ENCODE results near the gene RSPRY1. TPM values are rescaled to one million over a fixed set of nuclear protein-coding genes. Genes with fewer than 3 reads are reported as not detected.
A peak's percentile ranks its signal among the peaks of the same experiment; 100 is the strongest.
"Not testable (repeated sequence)": the region's sequence is repeated elsewhere in the genome, so short reads cannot be mapped to it uniquely, and the experiment has no call there.

RSPRY1 gene
- total RNA-seq, 6 experiments from 2014 or later, result 18.0 to 26.1 (median 22.9) TPM

- no peaks in the 10 kb centered on the region for H3K27me3 ChIP-seq
- no peaks in the 10 kb centered on the region for H3K36me3 ChIP-seq
- peaks cover 0 to 23% (median 0%) of the 10 kb centered on the region in 4 donors for H3K4me1 ChIP-seq
- peak overlapping the region; percentile 91 to 94 (median 91) for H3K4me3 ChIP-seq
- under 1% methylated on average over 26 of the region's 37 CpGs for WGBS (ENCODE audit: insufficient coverage, low coverage, low lambda C conversion rate, missing lambda C conversion rate)
- no peaks in the 10 kb centered on the region for H3K9me3 ChIP-seq
- TF ChIP-seq, protein P1, sequence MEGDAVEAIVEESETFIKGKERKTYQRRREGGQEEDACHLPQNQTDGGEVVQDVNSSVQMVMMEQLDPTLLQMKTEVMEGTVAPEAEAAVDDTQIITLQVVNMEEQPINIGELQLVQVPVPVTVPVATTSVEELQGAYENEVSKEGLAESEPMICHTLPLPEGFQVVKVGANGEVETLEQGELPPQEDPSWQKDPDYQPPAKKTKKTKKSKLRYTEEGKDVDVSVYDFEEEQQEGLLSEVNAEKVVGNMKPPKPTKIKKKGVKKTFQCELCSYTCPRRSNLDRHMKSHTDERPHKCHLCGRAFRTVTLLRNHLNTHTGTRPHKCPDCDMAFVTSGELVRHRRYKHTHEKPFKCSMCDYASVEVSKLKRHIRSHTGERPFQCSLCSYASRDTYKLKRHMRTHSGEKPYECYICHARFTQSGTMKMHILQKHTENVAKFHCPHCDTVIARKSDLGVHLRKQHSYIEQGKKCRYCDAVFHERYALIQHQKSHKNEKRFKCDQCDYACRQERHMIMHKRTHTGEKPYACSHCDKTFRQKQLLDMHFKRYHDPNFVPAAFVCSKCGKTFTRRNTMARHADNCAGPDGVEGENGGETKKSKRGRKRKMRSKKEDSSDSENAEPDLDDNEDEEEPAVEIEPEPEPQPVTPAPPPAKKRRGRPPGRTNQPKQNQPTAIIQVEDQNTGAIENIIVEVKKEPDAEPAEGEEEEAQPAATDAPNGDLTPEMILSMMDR (IDR thresholded peaks at IDR 0.05), result no peak
- TF ChIP-seq POLR2A (IDR thresholded peaks at IDR 0.05), result no peak
- H3K27ac ChIP-seq, result peak overlapping the region; percentile 79 to 91 (median 90)
- intact Hi-C loops (cut with DNase I), result no loop called here
- ATAC-seq (peak; percentile 22 to 38 (median 30)), DNase-seq (peak; percentile 62 to 70 (median 65))
Measured at GRCh38 chr16:57185446-57185944, 634 bp upstream of the RSPRY1 start.

GRCh38 chr16:57186872-57187854 lies 1.0 kb downstream of the RSPRY1 start:
- peak overlapping the region; percentile 84 to 90 (median 88) for H3K27ac ChIP-seq
- no peaks in the 10 kb centered on the region for H3K27me3 ChIP-seq
- TF ChIP-seq POLR2A (IDR thresholded peaks at IDR 0.05), result no peak
- TF ChIP-seq, protein P1 (IDR thresholded peaks at IDR 0.05), result no peak
- H3K36me3 ChIP-seq, result no peaks in the 10 kb centered on the region
- WGBS (ENCODE audit: insufficient coverage, low coverage, low lambda C conversion rate, missing lambda C conversion rate), result under 1% methylated on average over 22 of the region's 28 CpGs
- no peaks in the 10 kb centered on the region for H3K9me3 ChIP-seq
- peaks cover 0 to 32% (median 3%) of the 10 kb centered on the region in 4 donors for H3K4me1 ChIP-seq
- peak overlapping the region; percentile 91 to 94 (median 91) for H3K4me3 ChIP-seq
- intact Hi-C loops (cut with DNase I), result no loop called here
- peak in 2 of 3 donors; percentile 28 to 56 for DNase-seq
- ATAC-seq, result peak; percentile 2 to 31 (median 23)

- Histone ChIP-seq H3K4me1 (peaks cover 0 to 35% (median 3%) of the 10 kb centered on the region in 4 donors), H3K4me3 (peak overlapping the region in 2 of 3 donors; percentile 91 to 94), H3K27ac (peak overlapping the region in 1 of 3 donors; percentile 88)
- intact Hi-C loops (cut with DNase I); DNase-seq; H3K36me3 ChIP-seq; H3K9me3 ChIP-seq; H3K27me3 ChIP-seq; ATAC-seq: not testable (repeated sequence)
- 62% methylated on average over 13 of the region's 18 CpGs for whole genome bisulfite sequencing (ENCODE audit: insufficient coverage, low coverage, low lambda C conversion rate, missing lambda C conversion rate)
Measured at GRCh38 chr16:57187902-57188710, 2.0 kb downstream of the RSPRY1 start.

DNA sequence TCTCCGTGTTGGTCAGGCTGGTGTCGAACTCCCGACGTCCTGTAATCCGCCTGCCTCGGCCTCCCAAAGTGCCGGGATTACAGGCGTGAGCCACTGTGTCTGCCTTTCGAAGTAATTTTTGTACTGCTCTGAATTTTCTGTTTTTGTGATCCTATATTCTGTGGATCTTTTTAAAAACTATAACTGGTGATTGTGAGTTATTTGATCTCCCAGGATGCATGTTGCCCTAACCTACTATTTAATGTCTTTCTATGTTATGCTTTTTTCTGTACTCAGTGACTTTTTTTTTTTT lies 2.5 kb downstream of the RSPRY1 start:
- Histone ChIP-seq H3K36me3 (no peaks in the 10 kb centered on the region), H3K9me3 (no peaks in the 10 kb centered on the region), H3K27ac (no peak overlapping the region), H3K27me3 (no peaks in the 10 kb centered on the region), H3K4me1 (peaks cover 0 to 37% (median 3%) of the 10 kb centered on the region in 4 donors), H3K4me3 (no peak overlapping the region)
- WGBS (ENCODE audit: insufficient coverage, low coverage, low lambda C conversion rate, missing lambda C conversion rate), result 100% methylated on average over 6 of the region's 9 CpGs
- DNase-seq, result no peak
- no peak for TF ChIP-seq POLR2A (IDR thresholded peaks at IDR 0.05)
- TF ChIP-seq, protein P1 (IDR thresholded peaks at IDR 0.05), result no peak
- no peak for ATAC-seq
- intact Hi-C loops (cut with DNase I), result no loop called here

DNA sequence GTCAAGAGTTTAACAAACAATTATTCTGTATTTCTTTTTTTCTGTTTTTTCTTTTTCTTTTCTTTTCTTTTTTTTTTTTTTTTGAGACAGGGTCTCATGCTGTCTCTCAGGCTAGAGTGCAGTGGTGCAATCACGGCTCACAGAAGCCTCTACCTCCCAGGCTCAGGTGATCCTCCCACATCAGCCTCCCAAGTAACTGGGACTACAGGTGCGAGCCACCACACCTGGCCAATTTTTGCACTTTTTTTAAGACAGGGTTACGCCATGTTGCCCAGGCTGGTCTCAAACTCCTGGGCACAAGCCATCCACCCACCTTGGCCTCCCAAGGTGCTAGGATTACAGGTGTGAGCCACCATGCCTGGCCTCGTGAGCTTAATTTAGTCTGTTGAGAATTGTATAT lies 3.4 kb downstream of the RSPRY1 start:
- H3K27ac ChIP-seq; H3K36me3 ChIP-seq; ATAC-seq; H3K4me3 ChIP-seq; DNase-seq; H3K27me3 ChIP-seq; intact Hi-C loops (cut with DNase I); H3K9me3 ChIP-seq: not testable (repeated sequence)
- 96% methylated on average over 4 of the region's 4 CpGs for whole genome bisulfite sequencing (ENCODE audit: insufficient coverage, low coverage, low lambda C conversion rate, missing lambda C conversion rate)
- peaks cover 0 to 45% (median 5%) of the 10 kb centered on the region in 4 donors for H3K4me1 ChIP-seq

Data from right lobe of liver (tissue), 6 donors.